Dendritic cell treated with granulocyte-macrophage colony-stimulating factor and Interleukin-4, amounts not matched to agents 40 ng/mL and 50 ng/mL, for 4 days (primary cell): ENCODE data around the gene GSTM2.

Source experiments
- H3K27ac Mint-ChIP-seq: one replicate; pipeline ENCODE4 v1.8.0; 2022; ENCODE audit warnings: mild to moderate bottlenecking, mixed read lengths
- H3K27me3 Mint-ChIP-seq: one replicate; pipeline ENCODE4 v1.8.0; 2022; ENCODE audit warnings: mild to moderate bottlenecking, mixed read lengths
- H3K36me3 Mint-ChIP-seq: one replicate; pipeline ENCODE4 v1.8.0; 2022; ENCODE audit warnings: low read depth, mixed read lengths
- H3K4me1 Mint-ChIP-seq: one replicate; pipeline ENCODE4 v1.8.0; 2022; ENCODE audit warnings: low read depth, mixed read lengths
- H3K4me3 Mint-ChIP-seq: one replicate; pipeline ENCODE4 v1.8.0; 2022; ENCODE audit warnings: mild to moderate bottlenecking, moderate library complexity, mixed read lengths
- H3K9me3 Mint-ChIP-seq: one replicate; pipeline ENCODE4 v1.8.0; 2022; ENCODE audit warnings: mixed read lengths
- intact Hi-C: fragments of 100-400 bp; cut with micrococcal nuclease; formaldehyde crosslinking; loops from one replicate; pipeline ENCODE4 v1.15.0; 2022

The GSTM2 gene

DNA sequence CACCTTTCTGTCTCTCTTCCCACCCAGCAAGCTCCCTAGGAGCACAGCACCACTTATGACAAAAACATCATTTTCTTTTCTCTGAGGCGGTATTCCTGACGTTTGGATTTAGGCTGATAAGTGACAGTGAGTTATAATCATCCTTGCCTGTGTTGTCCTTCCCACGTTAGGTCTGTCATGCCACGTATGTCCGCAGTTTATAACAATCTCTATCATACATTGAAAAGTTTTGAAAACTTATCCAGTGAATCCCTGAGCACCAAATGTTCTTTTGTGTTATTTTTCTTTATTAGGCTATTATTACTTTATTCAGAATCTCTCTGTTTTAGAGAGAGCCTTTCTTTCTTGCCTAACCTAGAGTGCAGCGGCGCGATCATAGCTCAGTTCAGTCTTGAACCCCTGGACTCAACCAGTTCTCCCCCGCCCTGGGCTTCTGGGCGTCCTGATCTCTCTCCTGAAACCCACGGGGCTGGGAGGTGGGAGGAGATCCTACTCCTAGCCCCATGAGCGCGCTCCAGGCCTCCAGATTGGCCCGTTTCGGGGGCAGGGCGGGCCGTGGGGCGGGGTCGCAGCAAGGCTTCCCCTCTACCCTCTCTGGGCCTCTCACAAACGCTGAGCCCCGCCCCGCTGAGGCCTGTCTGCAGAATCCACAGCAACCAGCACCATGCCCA is at the start of gene GSTM2:
TSS of gene GSTM2 (plus strand) at position 606 of the 671 bp plus-strand sequence. CDS start at position 665, 59 bp downstream.
- Mint-ChIP-seq H3K4me1 (peaks cover 9% of the 10 kb centered on the region), H3K4me3 (peak within 1 kb of the TSS; percentile 58), H3K27ac (no peak within 1 kb of the TSS), H3K9me3 (no peaks in the 10 kb centered on the region), H3K36me3 (peaks cover 12% of the 10 kb centered on the region), H3K27me3 (peaks cover 2% of the 10 kb centered on the region)
- intact Hi-C loops = no loop called here

DNA sequence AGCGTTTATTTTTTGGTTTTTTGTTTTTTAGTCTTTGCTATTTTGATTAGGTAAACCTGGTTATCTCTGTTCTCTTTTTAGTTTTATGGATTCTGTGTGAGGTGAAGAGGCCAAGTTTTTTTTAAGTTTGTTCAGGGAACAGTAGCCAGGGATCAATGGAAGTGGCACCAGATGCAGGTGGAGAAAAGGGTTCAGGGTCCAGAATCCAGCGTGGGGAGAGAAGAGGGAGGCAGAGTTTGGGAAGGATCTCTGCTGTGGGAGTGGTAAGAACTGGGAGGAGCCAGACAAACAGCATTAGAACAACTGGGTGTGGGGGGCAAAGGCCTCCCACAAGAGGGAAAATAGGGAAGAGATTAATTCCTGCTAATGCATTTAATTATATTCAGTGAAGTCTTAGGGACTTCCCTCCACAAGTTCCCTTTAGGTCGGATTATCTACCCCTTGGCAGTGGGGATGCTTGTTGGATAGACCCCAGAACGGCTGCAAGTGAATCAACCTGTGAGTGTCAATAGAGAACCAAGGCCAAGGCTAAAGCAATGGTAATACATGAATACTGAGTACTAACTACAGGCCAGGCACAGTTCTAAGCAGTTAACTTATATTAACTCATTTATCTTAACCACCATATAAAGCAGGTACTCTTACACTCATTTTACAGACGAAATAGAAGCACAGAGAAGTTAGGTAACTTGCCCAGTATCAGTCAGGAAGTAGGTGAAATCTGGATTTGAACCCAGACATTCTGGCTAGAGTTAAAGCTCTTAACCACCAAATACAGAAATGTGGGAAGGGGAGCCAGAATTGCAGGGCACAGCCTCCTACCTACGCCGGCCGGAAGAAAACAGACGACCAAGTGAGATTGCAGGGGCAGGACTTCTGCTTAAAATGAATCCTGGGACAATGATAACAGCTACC is 48.9 kb upstream of the GSTM2 start:
- H3K4me3 Mint-ChIP-seq = peak overlapping the region; percentile 94
- H3K4me1 Mint-ChIP-seq = peaks cover 93% of the 10 kb centered on the region
- H3K27me3 Mint-ChIP-seq = no peaks in the 10 kb centered on the region
- intact Hi-C loops = no loop called here
- H3K27ac Mint-ChIP-seq = peak overlapping the region; percentile 91
- no peaks in the 10 kb centered on the region for H3K9me3 Mint-ChIP-seq
- peaks cover 30% of the 10 kb centered on the region for H3K36me3 Mint-ChIP-seq

DNA sequence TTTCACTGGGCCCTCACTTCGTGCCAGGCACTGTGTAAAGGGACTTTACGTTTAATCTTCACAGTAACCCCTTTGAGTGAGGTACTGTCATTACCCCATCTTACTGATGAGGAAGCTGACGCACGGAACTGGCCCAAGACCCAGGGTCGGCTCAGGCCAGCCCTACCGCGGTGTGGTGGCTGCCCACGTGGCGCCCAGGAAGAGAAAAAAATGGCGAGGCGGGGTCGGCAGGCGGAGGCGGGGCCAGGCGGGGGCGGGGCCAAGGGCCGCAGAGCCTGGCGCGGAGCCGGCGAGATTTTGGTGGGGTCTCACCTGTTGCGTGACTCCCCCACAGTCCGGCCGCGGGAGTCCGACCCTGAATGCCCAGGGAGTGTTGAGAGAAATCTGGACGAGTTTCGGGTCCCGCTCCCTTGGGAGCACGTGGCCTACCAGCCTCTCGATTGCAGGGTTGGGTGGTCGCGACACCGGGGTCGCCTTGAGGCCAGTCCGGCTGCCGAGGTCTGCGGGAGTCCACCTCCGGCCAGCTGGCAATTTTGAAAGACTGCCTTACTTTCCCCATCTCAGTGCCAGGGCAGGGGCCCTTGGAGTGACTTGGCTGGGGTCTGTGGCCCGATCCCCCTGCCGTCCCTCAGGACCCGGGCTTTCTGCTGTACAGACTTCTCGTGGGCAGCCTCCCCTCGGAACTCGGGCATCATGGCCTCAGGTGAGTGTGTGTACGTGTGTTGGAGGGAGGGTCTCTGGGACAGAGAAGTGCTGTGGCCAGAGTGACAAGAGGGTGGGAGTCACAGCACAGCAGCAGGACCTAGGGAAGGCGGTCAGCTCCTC is 48.1 kb upstream of the GSTM2 start, which contains the start of the genes AMPD2 and GNAT2:
TSS of gene AMPD2 (plus strand) at position 262 of the 825 bp plus-strand sequence. CDS start 1,339 bp downstream, outside the sequence.
TSS of gene GNAT2 (minus strand) at position 41 of the 825 bp plus-strand sequence. CDS start 6,746 bp downstream, outside the sequence.
- H3K4me3 Mint-ChIP-seq = peak within 1 kb of the TSS; percentile 94
- intact Hi-C loops = loop anchor here (2.0 kb wide), 1 partner anchor 71 kb away; the partner anchor contains the start of gene GNAI3

DNA sequence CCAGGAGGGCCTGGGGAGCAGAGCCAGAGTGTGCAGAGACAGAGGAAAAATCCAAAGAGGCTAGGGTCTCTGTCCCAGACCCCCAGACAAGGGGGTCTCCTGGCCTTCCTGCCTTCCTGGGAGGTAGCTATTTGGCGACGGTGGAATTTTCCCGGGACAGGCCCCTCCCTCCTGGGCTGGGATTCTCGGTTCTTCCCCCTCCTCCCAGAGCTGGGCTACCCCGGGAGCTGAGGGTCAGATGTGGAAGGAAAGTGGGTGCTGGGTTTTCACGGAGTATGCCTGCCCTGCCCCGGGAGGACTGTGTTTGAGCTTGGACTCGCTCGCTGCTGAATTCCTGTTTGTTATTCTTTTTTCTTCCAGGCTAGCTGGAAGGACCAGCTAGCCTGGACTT is 47.5 kb upstream of the GSTM2 start:
- intact Hi-C loops = loop anchor here (2.0 kb wide), 1 partner anchor 72 kb away; the partner anchor contains the start of gene GNAI3
- H3K9me3 Mint-ChIP-seq = no peaks in the 10 kb centered on the region

More for the DNA sequence above, 48.1 kb upstream of the GSTM2 start, which contains the start of the genes AMPD2 and GNAT2:
- H3K9me3 Mint-ChIP-seq = no peaks in the 10 kb centered on the region
- H3K4me1 Mint-ChIP-seq = peaks cover 93% of the 10 kb centered on the region
- H3K27ac Mint-ChIP-seq = peak within 1 kb of the TSS; percentile 91
- H3K36me3 Mint-ChIP-seq = peaks cover 30% of the 10 kb centered on the region
- H3K27me3 Mint-ChIP-seq = no peaks in the 10 kb centered on the region

DNA sequence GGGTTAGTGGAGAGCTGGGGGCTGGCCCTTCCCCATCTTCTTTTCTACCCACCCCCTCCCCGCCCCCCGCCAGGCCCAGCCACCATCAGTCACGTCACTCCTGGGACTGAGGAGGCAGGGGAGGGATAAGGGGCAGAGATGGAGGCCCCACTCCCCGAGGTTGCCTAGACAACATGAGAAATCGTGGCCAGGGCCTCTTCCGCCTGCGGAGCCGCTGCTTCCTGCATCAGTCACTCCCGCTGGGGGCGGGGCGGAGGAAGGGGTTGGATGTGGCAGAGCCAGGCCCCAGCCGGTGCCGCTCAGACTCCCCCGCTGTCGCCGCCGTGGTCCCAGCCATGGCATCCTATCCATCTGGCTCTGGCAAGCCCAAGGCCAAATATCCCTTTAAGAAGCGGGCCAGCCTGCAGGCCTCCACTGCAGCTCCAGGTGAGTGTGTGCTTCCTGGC is 47.0 kb upstream of the GSTM2 start:
- Mint-ChIP-seq H3K9me3 (no peaks in the 10 kb centered on the region), H3K27ac (peak overlapping the region; percentile 91), H3K4me3 (peak overlapping the region; percentile 94), H3K36me3 (peaks cover 40% of the 10 kb centered on the region), H3K27me3 (no peaks in the 10 kb centered on the region), H3K4me1 (peaks cover 94% of the 10 kb centered on the region)
- intact Hi-C loops = loop anchor here (2.0 kb wide), 1 partner anchor 72 kb away; the partner anchor contains the start of gene GNAI3

More for the DNA sequence above, 47.5 kb upstream of the GSTM2 start:
- Mint-ChIP-seq H3K27ac (peak overlapping the region; percentile 91), H3K27me3 (no peaks in the 10 kb centered on the region), H3K36me3 (peaks cover 36% of the 10 kb centered on the region), H3K4me1 (peaks cover 94% of the 10 kb centered on the region), H3K4me3 (peak overlapping the region; percentile 94)

DNA sequence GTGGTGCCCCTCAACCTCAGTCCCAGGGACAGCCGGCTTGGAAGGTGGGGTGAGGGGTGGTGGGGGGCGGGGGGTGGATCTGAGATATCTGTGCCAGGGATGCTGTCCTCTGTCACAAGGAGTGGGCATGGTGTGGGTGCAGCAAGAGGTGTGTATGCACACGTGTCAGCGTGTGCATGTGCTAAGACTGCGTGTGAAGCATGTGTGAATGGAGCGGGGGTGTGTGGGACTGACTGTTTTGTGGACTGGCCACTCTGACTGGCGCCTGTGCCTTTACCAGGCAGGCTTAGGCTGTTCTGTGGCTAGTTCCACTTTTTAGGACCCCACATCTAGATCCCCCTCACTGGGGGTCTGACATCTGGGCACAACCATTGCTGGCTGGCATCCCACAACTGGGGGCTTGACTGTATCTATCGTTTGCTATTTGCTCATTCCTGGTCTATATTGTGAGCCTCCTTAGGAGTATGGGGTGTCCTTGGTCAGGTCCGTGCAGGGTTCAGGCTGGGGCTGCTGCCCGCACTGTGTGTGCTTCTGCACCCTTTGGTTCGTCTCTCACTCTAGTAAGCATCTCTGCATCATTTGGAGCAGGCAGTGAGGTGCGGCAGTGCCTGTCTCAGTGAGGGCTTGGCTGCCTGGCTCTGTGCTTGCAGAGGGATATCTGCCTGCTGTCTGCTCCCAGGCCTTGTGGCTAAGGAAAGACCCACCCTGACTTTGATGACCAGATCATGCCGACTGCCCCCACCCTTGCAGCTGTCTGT is 46.3 kb upstream of the GSTM2 start:
- peaks cover 47% of the 10 kb centered on the region for H3K36me3 Mint-ChIP-seq

DNA sequence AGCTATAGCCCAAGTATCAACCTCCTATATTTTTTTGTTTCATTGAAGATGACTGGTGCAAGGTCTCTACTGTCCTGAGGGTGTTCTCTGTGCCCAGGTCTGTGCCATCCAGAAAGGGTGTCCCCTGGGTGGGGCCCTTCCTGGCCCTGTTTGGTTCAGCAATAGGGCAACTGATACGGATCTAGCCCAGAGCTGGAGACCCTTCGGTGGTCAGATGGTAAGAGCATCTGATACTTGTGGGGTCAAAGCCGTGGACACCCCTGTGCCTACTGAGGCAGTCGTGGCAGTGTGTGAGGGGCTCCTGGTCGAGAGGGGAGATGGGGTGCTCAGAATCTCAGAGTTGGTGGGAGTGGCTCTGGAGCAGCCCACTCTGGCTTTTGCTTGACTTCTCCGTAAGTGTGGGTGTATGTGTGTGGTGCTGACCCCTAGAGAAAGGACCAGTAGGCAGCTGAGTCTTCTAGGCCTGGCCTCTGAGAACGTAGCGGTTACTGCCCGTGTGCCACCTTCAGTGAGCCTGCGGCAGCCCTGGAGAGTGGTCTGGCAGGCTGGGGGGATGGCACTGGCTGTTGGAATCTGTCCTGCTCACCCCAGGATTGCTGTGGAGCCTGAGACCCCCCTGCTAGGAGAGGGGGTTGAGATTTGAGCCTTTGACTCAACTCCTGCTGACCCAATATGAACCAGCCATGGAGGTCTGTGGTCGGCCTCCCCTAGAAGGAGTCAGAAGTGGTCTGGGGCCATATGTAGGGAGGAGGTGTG is 45.5 kb upstream of the GSTM2 start:
- H3K4me1 Mint-ChIP-seq = peaks cover 86% of the 10 kb centered on the region
- peak overlapping the region; percentile 94 for H3K4me3 Mint-ChIP-seq
- peak overlapping the region; percentile 91 for H3K27ac Mint-ChIP-seq
- H3K27me3 Mint-ChIP-seq = no peaks in the 10 kb centered on the region
- intact Hi-C loops = no loop called here
- no peaks in the 10 kb centered on the region for H3K9me3 Mint-ChIP-seq
- peaks cover 55% of the 10 kb centered on the region for H3K36me3 Mint-ChIP-seq

More for the DNA sequence above, 46.3 kb upstream of the GSTM2 start:
- Mint-ChIP-seq H3K9me3 (no peaks in the 10 kb centered on the region), H3K4me3 (peak overlapping the region; percentile 94), H3K27me3 (no peaks in the 10 kb centered on the region), H3K4me1 (peaks cover 93% of the 10 kb centered on the region), H3K27ac (peak overlapping the region; percentile 91)
- intact Hi-C loops = loop anchor here (2.0 kb wide), 1 partner anchor 73 kb away; the partner anchor contains the start of gene GNAI3

DNA sequence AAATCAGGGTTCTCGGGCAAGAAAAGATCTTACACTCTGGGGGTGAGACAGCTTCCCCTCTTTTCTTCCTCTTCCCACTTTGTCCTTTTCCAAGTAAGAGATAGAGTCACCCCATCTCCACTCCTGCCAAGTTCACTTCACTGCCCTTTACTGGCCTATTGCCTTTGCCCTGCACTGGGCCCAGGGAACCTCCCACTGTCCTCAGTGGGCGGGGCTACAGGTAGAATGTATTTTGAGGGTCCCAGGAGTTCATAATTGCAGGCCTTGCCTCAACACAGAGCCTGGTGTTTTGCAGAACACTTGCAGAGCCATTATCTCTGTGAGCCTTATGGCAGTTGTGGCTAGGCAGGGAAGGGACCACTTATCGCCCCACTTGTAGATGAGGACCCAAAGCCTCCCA is 45.0 kb upstream of the GSTM2 start:
- Mint-ChIP-seq H3K4me3 (peak overlapping the region; percentile 94), H3K36me3 (peaks cover 61% of the 10 kb centered on the region), H3K27ac (peak overlapping the region; percentile 91), H3K9me3 (no peaks in the 10 kb centered on the region), H3K27me3 (no peaks in the 10 kb centered on the region), H3K4me1 (peaks cover 87% of the 10 kb centered on the region)
- intact Hi-C loops = no loop called here

DNA sequence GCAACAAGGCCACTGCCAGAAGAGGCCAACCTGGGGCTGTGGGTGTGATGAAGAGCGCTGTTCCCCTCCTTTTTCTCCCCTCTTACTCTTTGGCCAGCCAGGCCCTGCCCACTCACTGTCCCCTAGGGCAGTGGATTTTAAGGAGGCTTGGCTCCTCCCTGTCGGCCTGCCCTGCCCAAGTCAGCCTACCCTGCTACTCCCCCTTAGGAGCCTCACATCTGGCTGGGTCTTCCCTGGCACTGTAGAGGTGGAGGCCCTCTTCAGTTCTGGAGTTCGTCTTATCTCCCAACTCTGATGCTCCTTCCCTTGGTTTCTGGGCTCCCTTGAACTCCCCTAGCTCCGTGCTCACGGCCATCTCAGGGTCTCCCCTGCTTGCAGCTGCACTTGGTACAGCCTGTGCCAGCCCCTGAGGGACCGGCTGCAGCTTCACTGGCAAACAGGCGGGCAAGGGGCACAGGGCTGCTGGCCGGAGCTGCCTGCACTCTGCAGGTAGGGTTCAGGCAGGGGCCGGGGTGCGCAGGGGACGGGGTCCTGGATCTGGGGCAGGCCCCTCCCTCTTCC is 44.2 kb upstream of the GSTM2 start:
- Mint-ChIP-seq H3K27me3 (no peaks in the 10 kb centered on the region), H3K27ac (peak overlapping the region; percentile 91), H3K36me3 (peaks cover 68% of the 10 kb centered on the region), H3K4me1 (peaks cover 83% of the 10 kb centered on the region), H3K9me3 (no peaks in the 10 kb centered on the region), H3K4me3 (peak overlapping the region; percentile 65)
- intact Hi-C loops = no loop called here

DNA sequence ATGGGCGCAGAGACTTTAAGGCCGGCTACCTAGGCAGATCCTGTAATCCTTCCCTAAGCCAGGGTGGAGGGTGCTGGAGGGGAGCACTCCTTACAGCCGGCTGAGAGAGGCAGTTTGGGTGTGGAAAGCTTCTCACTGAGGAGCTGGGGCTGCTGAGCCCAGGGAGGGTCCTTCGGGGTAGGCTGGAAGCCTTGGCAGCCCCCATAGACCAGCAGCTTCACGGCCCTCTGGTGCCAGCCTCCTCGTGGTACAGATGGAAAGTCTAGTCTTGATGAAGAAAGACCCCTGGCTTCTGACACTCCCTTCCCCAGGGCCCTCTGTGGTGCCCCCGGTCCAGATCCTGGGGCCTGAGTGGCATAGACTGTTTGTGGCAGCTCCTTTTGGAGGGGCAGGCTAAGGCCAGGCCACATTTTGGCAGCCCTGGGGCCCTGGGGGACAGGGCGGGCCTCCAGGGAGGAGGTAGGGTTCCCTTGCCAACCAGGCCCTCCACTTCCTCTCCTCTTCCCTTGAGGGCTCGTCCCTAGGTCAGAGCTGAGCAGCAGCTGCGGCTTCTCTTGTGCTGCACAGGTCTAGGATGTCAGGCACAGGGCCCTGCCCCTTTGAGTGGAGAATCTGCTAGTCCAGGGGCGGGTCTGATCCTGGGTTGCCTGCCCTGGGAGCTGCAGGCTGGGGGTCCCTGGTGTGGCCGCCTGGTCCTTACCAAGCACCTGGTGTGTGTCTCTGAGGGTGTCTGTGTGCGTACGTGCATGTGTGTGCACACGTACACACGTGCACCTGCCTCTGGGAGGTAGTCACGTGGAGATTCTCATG is 43.5 kb upstream of the GSTM2 start:
- peaks cover 76% of the 10 kb centered on the region for H3K36me3 Mint-ChIP-seq
- peaks cover 75% of the 10 kb centered on the region for H3K4me1 Mint-ChIP-seq
- peak overlapping the region; percentile 91 for H3K27ac Mint-ChIP-seq

DNA sequence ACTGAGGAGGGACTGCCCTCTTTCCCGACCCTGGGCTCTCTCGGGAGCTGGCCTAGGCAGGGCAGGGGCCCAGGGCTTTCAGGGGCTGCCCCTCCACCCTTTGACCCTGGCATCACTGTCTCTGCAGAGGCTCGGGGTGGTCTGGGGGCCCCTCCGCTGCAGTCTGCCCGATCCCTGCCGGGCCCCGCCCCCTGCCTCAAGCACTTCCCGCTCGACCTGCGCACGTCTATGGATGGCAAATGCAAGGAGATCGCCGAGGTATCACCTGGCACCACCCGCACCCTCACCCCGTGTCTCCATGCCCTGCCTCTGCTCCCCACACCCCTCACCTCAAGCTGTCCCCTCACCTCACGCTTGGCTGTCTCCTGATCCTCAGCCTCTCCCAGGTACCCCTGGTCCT is 42.7 kb upstream of the GSTM2 start:
- no peak overlapping the region for H3K4me3 Mint-ChIP-seq
- no peaks in the 10 kb centered on the region for H3K27me3 Mint-ChIP-seq
- peaks cover 68% of the 10 kb centered on the region for H3K4me1 Mint-ChIP-seq
- H3K27ac Mint-ChIP-seq = peak overlapping the region; percentile 53
- intact Hi-C loops = no loop called here
- H3K36me3 Mint-ChIP-seq = peaks cover 76% of the 10 kb centered on the region
- H3K9me3 Mint-ChIP-seq = no peaks in the 10 kb centered on the region

More for the DNA sequence above, 43.5 kb upstream of the GSTM2 start:
- Mint-ChIP-seq H3K27me3 (no peaks in the 10 kb centered on the region), H3K9me3 (no peaks in the 10 kb centered on the region), H3K4me3 (peak overlapping the region; percentile 65)
- intact Hi-C loops = no loop called here
